Measurements from ENCODE around the gene FGR.

The FGR gene

DNA sequence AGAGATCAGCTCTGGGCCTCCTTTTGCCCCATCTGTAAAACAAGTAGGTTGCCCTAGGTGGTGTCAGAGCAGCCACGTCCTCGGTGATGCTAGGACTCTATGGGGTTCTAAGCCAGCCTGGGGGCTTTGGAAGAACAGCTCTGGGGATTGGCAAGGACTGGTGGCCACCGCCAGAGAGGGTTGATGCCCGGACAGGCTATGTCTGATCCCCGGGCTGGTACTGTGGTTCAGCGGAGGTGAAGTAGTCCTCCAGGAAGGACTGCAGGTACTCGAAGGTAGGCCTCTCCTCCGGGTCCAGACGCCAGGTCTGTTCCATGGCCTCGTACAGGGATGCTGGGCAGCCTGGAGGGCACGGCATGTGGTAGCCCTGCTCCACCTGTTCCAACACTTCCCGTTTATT lies 22.3 kb downstream of the FGR start:
- H3K27me3 ChIP-seq (ENCODE audit: low read length) = no peaks in the 10 kb centered on the region
- H3K4me2 ChIP-seq (ENCODE audit: low read depth, low read length, poor library complexity, severe bottlenecking) = no peak overlapping the region
- no peaks in the 10 kb centered on the region for H3K79me2 ChIP-seq (ENCODE audit: insufficient read depth, low read length)
- no peak overlapping the region for H3K4me3 ChIP-seq (ENCODE audit: insufficient read depth, low read length, poor library complexity, severe bottlenecking)
- no peak overlapping the region for H3K27ac ChIP-seq (ENCODE audit: low read depth, low read length)
- TF ChIP-seq, protein P1, sequence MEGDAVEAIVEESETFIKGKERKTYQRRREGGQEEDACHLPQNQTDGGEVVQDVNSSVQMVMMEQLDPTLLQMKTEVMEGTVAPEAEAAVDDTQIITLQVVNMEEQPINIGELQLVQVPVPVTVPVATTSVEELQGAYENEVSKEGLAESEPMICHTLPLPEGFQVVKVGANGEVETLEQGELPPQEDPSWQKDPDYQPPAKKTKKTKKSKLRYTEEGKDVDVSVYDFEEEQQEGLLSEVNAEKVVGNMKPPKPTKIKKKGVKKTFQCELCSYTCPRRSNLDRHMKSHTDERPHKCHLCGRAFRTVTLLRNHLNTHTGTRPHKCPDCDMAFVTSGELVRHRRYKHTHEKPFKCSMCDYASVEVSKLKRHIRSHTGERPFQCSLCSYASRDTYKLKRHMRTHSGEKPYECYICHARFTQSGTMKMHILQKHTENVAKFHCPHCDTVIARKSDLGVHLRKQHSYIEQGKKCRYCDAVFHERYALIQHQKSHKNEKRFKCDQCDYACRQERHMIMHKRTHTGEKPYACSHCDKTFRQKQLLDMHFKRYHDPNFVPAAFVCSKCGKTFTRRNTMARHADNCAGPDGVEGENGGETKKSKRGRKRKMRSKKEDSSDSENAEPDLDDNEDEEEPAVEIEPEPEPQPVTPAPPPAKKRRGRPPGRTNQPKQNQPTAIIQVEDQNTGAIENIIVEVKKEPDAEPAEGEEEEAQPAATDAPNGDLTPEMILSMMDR (IDR thresholded peaks at IDR 0.05; ENCODE audit: insufficient read depth, low read length, poor library complexity, severe bottlenecking) = no peak
- no peak for TF ChIP-seq EZH2phosphoT487 (conservative IDR thresholded peaks at IDR 0.05; ENCODE audit: low read length)
- H3K36me3 ChIP-seq (ENCODE audit: low read length) = no peaks in the 10 kb centered on the region
- H3K9me3 ChIP-seq (ENCODE audit: insufficient read depth, low read length) = no peaks in the 10 kb centered on the region
- no peaks in the 10 kb centered on the region for H3K9me2 ChIP-seq (replicated peaks; ENCODE audit: insufficient read depth, low read length)
- H2AFZ ChIP-seq (ENCODE audit: low read depth, low read length, severe bottlenecking) = no peak overlapping the region
- H3F3A ChIP-seq (ENCODE audit: insufficient read depth) = no peaks in the 10 kb centered on the region
- no peak overlapping the region for H3K9ac ChIP-seq (ENCODE audit: low read length)
- H4K20me1 ChIP-seq (ENCODE audit: low read depth, low read length) = no peaks in the 10 kb centered on the region

GRCh38 chr1:27611450-27611849 lies 23.5 kb downstream of the FGR start:
- no peaks in the 10 kb centered on the region for H3K9me3 ChIP-seq (ENCODE audit: insufficient read depth, low read length)
- no peaks in the 10 kb centered on the region for H3K79me2 ChIP-seq (ENCODE audit: insufficient read depth, low read length)
- no peaks in the 10 kb centered on the region for H3F3A ChIP-seq (ENCODE audit: insufficient read depth)
- no peaks in the 10 kb centered on the region for H3K27me3 ChIP-seq (ENCODE audit: low read length)
- no peak overlapping the region for H3K4me2 ChIP-seq (ENCODE audit: low read depth, low read length, poor library complexity, severe bottlenecking)
- TF ChIP-seq, protein P1 (IDR thresholded peaks at IDR 0.05; ENCODE audit: insufficient read depth, low read length, poor library complexity, severe bottlenecking) = no peak
- TF ChIP-seq EZH2phosphoT487 (conservative IDR thresholded peaks at IDR 0.05; ENCODE audit: low read length) = no peak
- H3K27ac ChIP-seq (ENCODE audit: low read depth, low read length) = no peak overlapping the region
- H3K9ac ChIP-seq (ENCODE audit: low read length) = no peak overlapping the region
- H4K20me1 ChIP-seq (ENCODE audit: low read depth, low read length) = no peaks in the 10 kb centered on the region
- H3K36me3 ChIP-seq (ENCODE audit: low read length) = no peaks in the 10 kb centered on the region
- no peak overlapping the region for H3K4me3 ChIP-seq (ENCODE audit: insufficient read depth, low read length, poor library complexity, severe bottlenecking)
- no peaks in the 10 kb centered on the region for H3K9me2 ChIP-seq (replicated peaks; ENCODE audit: insufficient read depth, low read length)
- H2AFZ ChIP-seq (ENCODE audit: low read depth, low read length, severe bottlenecking) = no peak overlapping the region

- Histone ChIP-seq H3K4me3 (ENCODE audit: insufficient read depth, low read length, poor library complexity, severe bottlenecking) (no peak overlapping the region), H3K9me2 (replicated peaks; ENCODE audit: insufficient read depth, low read length) (no peaks in the 10 kb centered on the region), H3K36me3 (ENCODE audit: low read length) (no peaks in the 10 kb centered on the region), H3F3A (ENCODE audit: insufficient read depth) (no peaks in the 10 kb centered on the region), H3K9ac (ENCODE audit: low read length) (no peak overlapping the region), H4K20me1 (ENCODE audit: low read depth, low read length) (no peaks in the 10 kb centered on the region), H3K79me2 (ENCODE audit: insufficient read depth, low read length) (no peaks in the 10 kb centered on the region), H3K4me2 (ENCODE audit: low read depth, low read length, poor library complexity, severe bottlenecking) (no peak overlapping the region), H3K27ac (ENCODE audit: low read depth, low read length) (no peak overlapping the region), H3K27me3 (ENCODE audit: low read length) (no peaks in the 10 kb centered on the region), H3K9me3 (ENCODE audit: insufficient read depth, low read length) (no peaks in the 10 kb centered on the region), H2AFZ (ENCODE audit: low read depth, low read length, severe bottlenecking) (no peak overlapping the region)
- no peak for TF ChIP-seq EZH2phosphoT487 (conservative IDR thresholded peaks at IDR 0.05; ENCODE audit: low read length)
- TF ChIP-seq, protein P1 (IDR thresholded peaks at IDR 0.05; ENCODE audit: insufficient read depth, low read length, poor library complexity, severe bottlenecking) = no peak
These were observed 25.3 kb downstream of the FGR start for GRCh38 chr1:27609618-27610240.

Measured in SU-DHL-6 (cell line).